HG03575 (cell line): Measurements from ENCODE around the gene HIPK3.
"Not testable (repeated sequence)": the region's sequence is repeated elsewhere in the genome, so short reads cannot be mapped to it uniquely, and the experiment has no call there.

ENCODE experiments used
- ATAC-seq: cut with Tn5 transposase; IDR thresholded peaks from one replicate; pipeline ENCODE4 v1.9.1; 2021; ENCODE audit not compliant: unreplicated experiment, insufficient number of reproducible peaks, low FRiP score; ENCODE audit errors: extremely low read depth

HIPK3 gene

GRCh38 chr11:33292311-33292710 lies 35.1 kb downstream of the HIPK3 start:
- no peak for ATAC-seq

GRCh38 chr11:33294224-33294623 lies 37.0 kb downstream of the HIPK3 start:
- no peak for ATAC-seq

- no peak for ATAC-seq
Measured at GRCh38 chr11:33294797-33295196, 37.6 kb downstream of the HIPK3 start.

GRCh38 chr11:33296695-33297094 lies 39.5 kb downstream of the HIPK3 start:
- ATAC-seq, result no peak

GRCh38 chr11:33303541-33303940 lies 46.4 kb downstream of the HIPK3 start:
- no peak for ATAC-seq

- not testable (repeated sequence) for ATAC-seq
Measured at GRCh38 chr11:33306821-33307220, 49.6 kb downstream of the HIPK3 start.

GRCh38 chr11:33307984-33308383 lies 50.8 kb downstream of the HIPK3 start:
- ATAC-seq, result no peak

GRCh38 chr11:33309118-33309517 lies 51.9 kb downstream of the HIPK3 start:
- ATAC-seq, result no peak

GRCh38 chr11:33310720-33311500 lies 53.7 kb downstream of the HIPK3 start:
- no peak for ATAC-seq

- no peak for ATAC-seq
Measured at GRCh38 chr11:33311680-33312079, 54.5 kb downstream of the HIPK3 start.

GRCh38 chr11:33315822-33316221 lies 58.6 kb downstream of the HIPK3 start:
- no peak for ATAC-seq

- ATAC-seq, result no peak
Measured at GRCh38 chr11:33317662-33318061, 60.5 kb downstream of the HIPK3 start.

GRCh38 chr11:33320016-33320813 lies 63.0 kb downstream of the HIPK3 start:
- no peak for ATAC-seq

- ATAC-seq, result no peak
Measured at GRCh38 chr11:33320814-33321330, 63.7 kb downstream of the HIPK3 start.

- no peak for ATAC-seq
Measured at GRCh38 chr11:33321422-33321821, 64.2 kb downstream of the HIPK3 start.

GRCh38 chr11:33323421-33323820 lies 66.2 kb downstream of the HIPK3 start:
- ATAC-seq, result no peak

GRCh38 chr11:33324302-33324985 lies 67.3 kb downstream of the HIPK3 start:
- ATAC-seq, result no peak

- ATAC-seq, result no peak
Measured at GRCh38 chr11:33325451-33325850, 68.3 kb downstream of the HIPK3 start.

- ATAC-seq, result no peak
Measured at GRCh38 chr11:33329705-33330329, 72.6 kb downstream of the HIPK3 start.
